GM23248 (cell line): ENCODE results near the gene TNNT2. TPM values are rescaled to one million over a fixed set of nuclear protein-coding genes. Genes with fewer than 3 reads are reported as not detected.

Experiments used
- DNase-seq: peaks from one replicate; pipeline ENCODE4 v3.0.0-alpha.2; 2015
- H2AFZ ChIP-seq: fragments of 200-600 bp; sonication (generic); 2 replicates; pipeline ENCODE4 v1.6.1; 2016; ENCODE audit warnings: antibody characterized with exemption
- H3F3A ChIP-seq: fragments of 200-600 bp; sonication (generic); 2 replicates; pipeline ENCODE4 v1.6.1; 2016; ENCODE audit warnings: mild to moderate bottlenecking, antibody characterized with exemption, mixed run types; ENCODE audit not compliant: insufficient read depth
- H3K27ac ChIP-seq: fragments of 200-600 bp; sonication (generic); 2 replicates; pipeline ENCODE4 v1.5.1; 2016; ENCODE audit warnings: mild to moderate bottlenecking
- H3K27me3 ChIP-seq: fragments of 200-600 bp; sonication (generic); replicated peaks from 2 replicates; pipeline ENCODE4 v1.6.1; 2016; ENCODE audit warnings: mild to moderate bottlenecking; ENCODE audit not compliant: insufficient read depth
- H3K36me3 ChIP-seq: fragments of 200-600 bp; sonication (generic); 2 replicates; pipeline ENCODE4 v1.6.1; 2016; ENCODE audit warnings: low read depth, mild to moderate bottlenecking
- H3K4me1 ChIP-seq: fragments of 200-600 bp; sonication (generic); 2 replicates; pipeline ENCODE4 v1.6.1; 2016; ENCODE audit warnings: mild to moderate bottlenecking; ENCODE audit not compliant: insufficient read depth
- H3K4me2 ChIP-seq: fragments of 200-600 bp; sonication (generic); one replicate; pipeline ENCODE4 v1.6.1; 2016; ENCODE audit warnings: mild to moderate bottlenecking; ENCODE audit not compliant: unreplicated experiment
- H3K4me3 ChIP-seq: fragments of 200-600 bp; sonication (generic); 2 replicates; pipeline ENCODE4 v1.5.1; 2016; ENCODE audit warnings: mild to moderate bottlenecking
- H3K79me2 ChIP-seq: fragments of 200-600 bp; sonication (generic); 2 replicates; pipeline ENCODE4 v1.6.1; 2016; ENCODE audit warnings: mild to moderate bottlenecking; ENCODE audit not compliant: insufficient read depth
- H3K9ac ChIP-seq: fragments of 200-600 bp; sonication (generic); 2 replicates; pipeline ENCODE4 v1.6.1; 2016; ENCODE audit warnings: mild to moderate bottlenecking
- H3K9me2 ChIP-seq: fragments of 200-600 bp; sonication (generic); 2 replicates; pipeline ENCODE4 v1.6.1; 2016; ENCODE audit warnings: mixed run types, mild to moderate bottlenecking, moderate library complexity; ENCODE audit not compliant: insufficient read depth
- H3K9me3 ChIP-seq: fragments of 200-600 bp; sonication (generic); one replicate; pipeline ENCODE4 v1.6.1; 2017; ENCODE audit warnings: low read depth
- H4K20me1 ChIP-seq: fragments of 200-600 bp; sonication (generic); 2 replicates; pipeline ENCODE4 v1.6.0; 2016; ENCODE audit not compliant: insufficient read depth
- EZH2 ChIP-seq: fragments of 200-600 bp; sonication (generic); IDR thresholded peaks from 2 replicates; pipeline ENCODE4 v1.6.1; 2018; ENCODE audit warnings: antibody characterized with exemption, mild to moderate bottlenecking; ENCODE audit not compliant: insufficient read depth, poor library complexity, severe bottlenecking
- EZH2phosphoT487 ChIP-seq: fragments of 200-600 bp; sonication (generic); IDR thresholded peaks from 2 replicates; pipeline ENCODE4 v1.6.1; 2018; ENCODE audit warnings: antibody characterized with exemption, moderate library complexity, mild to moderate bottlenecking, low read depth; ENCODE audit not compliant: insufficient read depth
- WGBS, 2 experiments: methylation state at CpG; one replicate each; pipeline ENCODE4 v1.1.6; 2015 to 2017; ENCODE audit warnings: low lambda C conversion rate in 2 of 2, low coverage in 1 of 2; ENCODE audit errors: missing lambda C conversion rate in 2 of 2; 5-methylcytosine and 5-hydroxymethylcytosine counted together
- in situ Hi-C: fragments of 300-500 bp; cut with MboI; formaldehyde crosslinking; loops from 2 replicates; pipeline ENCODE4 v1.15.0; 2020
- polyA plus RNA-seq: library from polyadenylated mRNA; unstranded; fragments of >200 nt; fragmentation: Nextera tagmentation; extraction: Ambion mirVana; gene quantifications from 2 replicates; pipeline ENCODE4 v1.2.1, GENCODE V29; 2016
- total RNA-seq: library from RNA; depleted of rRNA; stranded (reverse); fragments of >200 nt; shearing (Covaris generic); gene quantifications from 2 replicates; pipeline ENCODE4 v1.2.3, GENCODE V29; 2014

TNNT2 gene
- total and polyA plus RNA-seq, 2 experiments from 2014 or later = not detected

DNA sequence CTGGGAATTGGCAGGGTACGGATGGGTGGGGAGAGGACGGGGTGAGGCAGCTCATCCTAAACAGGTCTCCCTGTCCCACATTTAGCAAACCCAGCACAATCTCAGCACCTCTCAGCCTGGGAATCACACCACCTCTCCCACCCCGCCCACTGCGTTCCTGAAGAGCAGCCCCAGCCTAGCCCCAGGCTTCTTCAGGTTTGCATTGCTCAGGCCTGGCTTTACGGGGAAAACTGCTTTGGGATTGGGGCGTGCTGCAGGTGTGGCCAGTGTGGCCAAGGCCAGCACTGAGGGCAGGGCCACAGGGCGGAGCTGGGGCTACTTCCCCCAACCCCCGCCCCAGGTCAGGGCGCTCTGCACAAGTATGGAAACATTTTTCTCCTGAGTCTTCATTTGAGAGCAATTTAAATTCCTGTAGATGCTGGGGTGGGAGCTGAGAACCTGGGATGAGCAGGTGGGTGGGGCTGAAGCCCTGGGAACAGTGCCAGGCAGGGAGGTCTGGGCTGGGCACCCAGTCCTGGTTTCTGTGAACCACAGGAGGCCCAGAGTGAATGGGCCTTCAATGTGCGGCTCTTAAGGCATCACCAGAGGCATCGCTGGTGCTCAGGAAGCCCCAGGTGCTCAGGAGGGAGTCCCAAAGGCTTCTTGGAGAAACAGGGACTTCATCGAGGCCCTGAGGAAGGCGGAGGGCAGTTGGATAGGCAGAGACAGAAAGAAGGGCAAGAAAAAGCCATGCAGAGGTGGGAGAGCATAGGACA is 24.1 kb downstream of the TNNT2 start:
- H3K27me3 ChIP-seq = peaks cover 23% of the 10 kb centered on the region
- H3K4me3 ChIP-seq = no peak overlapping the region
- in situ Hi-C loops = loop anchor here (10.0 kb wide), 1 partner anchor 109 kb away; no protein-coding TSS in a partner anchor

GRCh38 chr1:201351617-201352016 is 25.9 kb downstream of the TNNT2 start:
- Histone ChIP-seq H3K27me3 (peaks cover 23% of the 10 kb centered on the region), H3K9ac (no peak overlapping the region), H3K79me2 (no peaks in the 10 kb centered on the region), H3K36me3 (no peaks in the 10 kb centered on the region), H3F3A (no peaks in the 10 kb centered on the region), H3K9me3 (no peaks in the 10 kb centered on the region), H3K27ac (no peak overlapping the region), H4K20me1 (no peaks in the 10 kb centered on the region), H3K4me1 (no peaks in the 10 kb centered on the region), H3K4me3 (no peak overlapping the region), H2AFZ (no peak overlapping the region), H3K9me2 (no peaks in the 10 kb centered on the region), H3K4me2 (no peak overlapping the region)
- in situ Hi-C loops = loop anchor here (10.0 kb wide), 1 partner anchor 107 kb away; no protein-coding TSS in a partner anchor
- TF ChIP-seq EZH2phosphoT487 (no peak), EZH2 (no peak)
- DNase-seq = no peak

More for the DNA sequence above, 24.1 kb downstream of the TNNT2 start:
- no peaks in the 10 kb centered on the region for H3K9me2 ChIP-seq
- no peak overlapping the region for H2AFZ ChIP-seq
- H3K79me2 ChIP-seq = no peaks in the 10 kb centered on the region
- no peak overlapping the region for H3K27ac ChIP-seq
- H3K4me1 ChIP-seq = no peaks in the 10 kb centered on the region
- H3K4me2 ChIP-seq = no peak overlapping the region
- no peaks in the 10 kb centered on the region for H3K36me3 ChIP-seq
- no peaks in the 10 kb centered on the region for H4K20me1 ChIP-seq
- whole genome bisulfite sequencing, 2 experiments = 67 to 77% methylated on average over 13 of the region's 13 CpGs
- no peaks in the 10 kb centered on the region for H3F3A ChIP-seq
- DNase-seq = no peak
- no peak for TF ChIP-seq EZH2
- no peak for TF ChIP-seq EZH2phosphoT487
- no peaks in the 10 kb centered on the region for H3K9me3 ChIP-seq
- no peak overlapping the region for H3K9ac ChIP-seq

DNA sequence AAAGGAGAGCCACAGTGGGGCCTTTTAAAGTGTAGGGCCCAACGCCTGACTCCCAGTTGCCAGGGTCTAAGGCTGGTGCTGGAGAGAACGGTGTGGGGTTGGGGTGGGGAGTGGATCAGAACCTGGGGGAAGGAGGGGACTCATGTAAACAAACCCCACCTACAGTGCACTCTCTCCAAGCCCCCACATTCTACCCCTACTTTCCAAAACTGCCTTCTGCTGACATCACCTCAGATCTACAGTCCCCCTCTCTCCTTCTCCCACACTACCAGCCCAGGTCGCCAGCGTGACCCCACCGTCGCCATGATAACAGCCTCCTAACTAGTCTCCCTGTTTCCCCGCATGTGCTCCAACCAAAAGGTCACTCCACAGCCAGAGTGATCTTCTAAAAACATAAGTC is 26.6 kb downstream of the TNNT2 start:
- Histone ChIP-seq H3K9ac (no peak overlapping the region), H3K27me3 (peaks cover 23% of the 10 kb centered on the region), H3K4me1 (no peaks in the 10 kb centered on the region), H3K79me2 (no peaks in the 10 kb centered on the region), H3F3A (no peaks in the 10 kb centered on the region), H2AFZ (no peak overlapping the region), H3K9me3 (no peaks in the 10 kb centered on the region), H3K27ac (no peak overlapping the region), H3K4me2 (no peak overlapping the region), H3K36me3 (no peaks in the 10 kb centered on the region), H3K4me3 (no peak overlapping the region), H3K9me2 (no peaks in the 10 kb centered on the region), H4K20me1 (no peaks in the 10 kb centered on the region)
- 76 to 77% methylated on average over 7 of the region's 7 CpGs for WGBS, 2 experiments
- DNase-seq = no peak
- in situ Hi-C loops = loop anchor here (10.0 kb wide), 1 partner anchor 106 kb away; no protein-coding TSS in a partner anchor
- TF ChIP-seq EZH2 (no peak), EZH2phosphoT487 (no peak)

- Histone ChIP-seq H3K36me3 (no peaks in the 10 kb centered on the region), H3K4me2 (no peak overlapping the region), H3K4me1 (no peaks in the 10 kb centered on the region), H3K27ac (no peak overlapping the region), H3K9me2 (no peaks in the 10 kb centered on the region), H3K4me3 (no peak overlapping the region), H3K79me2 (no peaks in the 10 kb centered on the region), H2AFZ (no peak overlapping the region), H4K20me1 (no peaks in the 10 kb centered on the region), H3F3A (no peaks in the 10 kb centered on the region), H3K9me3 (no peaks in the 10 kb centered on the region), H3K9ac (no peak overlapping the region), H3K27me3 (peaks cover 29% of the 10 kb centered on the region)
- TF ChIP-seq EZH2 (no peak), EZH2phosphoT487 (no peak)
- in situ Hi-C loops = loop anchor here (10.0 kb wide), 1 partner anchor 106 kb away; no protein-coding TSS in a partner anchor
- WGBS, 2 experiments = 61 to 68% methylated on average over 2 of the region's 2 CpGs
- DNase-seq = no peak
Measured at GRCh38 chr1:201350361-201350725, 27.1 kb downstream of the TNNT2 start.
